Measurements from ENCODE around the gene PACRG. TPM values are rescaled to one million over a fixed set of nuclear protein-coding genes. Genes with fewer than 3 reads are reported as not detected.

Gene PACRG
- total and polyA plus RNA-seq, 2 of the 8 experiments (the other 6 are each of a cell fraction or from before 2014, with no cell fraction given) = 0.44 to 0.54 TPM

- Histone ChIP-seq H3K36me3 (ENCODE audit: control insufficient read depth in 2 of 4, insufficient read depth in 4 of 4, low read length in 3 of 4) (no peaks in the 10 kb centered on the region), H3K27ac (ENCODE audit: low read depth, low read length) (no peak overlapping the region), H3K4me1 (replicated peaks in 1 of 4; ENCODE audit: control insufficient read depth in 3 of 4, insufficient read depth in 4 of 4, low read length in 3 of 4) (peaks cover 0 to 3% (median 1%) of the 10 kb centered on the region in 4 experiments; a peak in 1 of 7 replicates), H2BK15ac (ENCODE audit: low read length) (no peak overlapping the region), H3K79me1 (ENCODE audit: low read depth, low read length) (no peaks in the 10 kb centered on the region), H3K4me3 (ENCODE audit: extremely low read depth in 1 of 4, insufficient read depth in 2 of 4, low read depth in 3 of 4, low read length in 4 of 4) (no peak overlapping the region), H2BK5ac (ENCODE audit: low read depth, low read length) (no peak overlapping the region), H3K79me2 (ENCODE audit: control insufficient read depth in 1 of 2, insufficient read depth in 2 of 2, low read length in 2 of 2) (no peaks in the 10 kb centered on the region), H3K9me3 (ENCODE audit: insufficient read depth in 2 of 2, low read depth in 1 of 2, low read length in 1 of 2) (no peaks in the 10 kb centered on the region), H3K4me2 (ENCODE audit: insufficient read depth in 1 of 2, low read depth in 2 of 2, low read length in 2 of 2) (no peak overlapping the region), H3K56ac (replicated peaks; ENCODE audit: insufficient read length, low read depth, low read length) (no peak overlapping the region), H4K8ac (ENCODE audit: extremely low read depth, insufficient read depth, low read length) (no peak overlapping the region), H3K18ac (ENCODE audit: extremely low read depth, low read length) (no peak overlapping the region), H3K23me2 (ENCODE audit: low read depth, low read length) (no peaks in the 10 kb centered on the region), H3K23ac (ENCODE audit: insufficient read length) (no peak overlapping the region), H4K91ac (replicated peaks; ENCODE audit: insufficient read length, low read length) (no peak overlapping the region), H3K14ac (ENCODE audit: insufficient read length) (no peak overlapping the region), H2AFZ (ENCODE audit: low read length) (no peak overlapping the region), H2BK20ac (ENCODE audit: low read length) (no peak overlapping the region), H3K27me3 (replicated peaks in 1 of 4; ENCODE audit: control insufficient read depth in 3 of 4, extremely low read depth in 1 of 4, insufficient read depth in 3 of 4, low read length in 3 of 4) (no peaks in the 10 kb centered on the region), H2BK120ac (replicated peaks; ENCODE audit: low read depth, low read length) (no peak overlapping the region), H3K9ac (replicated peaks in 1 of 4; ENCODE audit: extremely low read depth in 1 of 4, low read depth in 3 of 4, low read length in 3 of 4) (no peak overlapping the region), H4K5ac (ENCODE audit: insufficient read length, low read depth, low read length) (no peak overlapping the region), H4K20me1 (replicated peaks in 1 of 2; ENCODE audit: control insufficient read depth in 1 of 2, insufficient read depth in 2 of 2, low read length in 2 of 2) (no peaks in the 10 kb centered on the region), H2BK12ac (ENCODE audit: low read depth, low read length) (no peak overlapping the region), H3K4ac (replicated peaks; ENCODE audit: insufficient read length, low read depth, low read length) (no peak overlapping the region), H2AK5ac (ENCODE audit: low read depth, low read length) (no peak overlapping the region)
- FAIRE-seq = no peak
- WGBS, 2 experiments (ENCODE audit: extremely low coverage in 1 of 2, insufficient coverage in 1 of 2, insufficient read length in 1 of 2, insufficient replicate concordance in 2 of 2, low coverage in 1 of 2, low lambda C conversion rate in 2 of 2, missing lambda C conversion rate in 1 of 2) = 100% methylated on average over 2 of the region's 2 CpGs; no CpG with 5 or more reads in 1 of the 2 experiments
- CTCF ChIA-PET (ENCODE audit: partially characterized antibody) = interaction anchor here (0.9 kb wide), 1 partner anchor 17 kb away, joined by 3 read pairs; no protein-coding TSS in a partner anchor
- POLR2A ChIA-PET (ENCODE audit: partially characterized antibody) = no interaction called here
- TF ChIP-seq TBP (IDR thresholded peaks at IDR 0.05; ENCODE audit: low read depth, low read length) (no peak), E2F6 (IDR thresholded peaks at IDR 0.05) (no peak), SUZ12 (IDR thresholded peaks at IDR 0.05; ENCODE audit: low read length) (no peak), ASH2L (IDR thresholded peaks at IDR 0.05; ENCODE audit: low read length) (no peak), RNF2 (IDR thresholded peaks at IDR 0.05; ENCODE audit: borderline replicate concordance, low read depth, low read length, missing control alignments, poor library complexity, severe bottlenecking) (no peak), SAP30 (IDR thresholded peaks at IDR 0.05; ENCODE audit: insufficient read depth, insufficient replicate concordance, low read length) (no peak), JUN (IDR thresholded peaks at IDR 0.05; ENCODE audit: low read depth, low read length) (no peak), SRF (IDR thresholded peaks at IDR 0.05; ENCODE audit: low read depth, low read length) (no peak), NANOG (IDR thresholded peaks at IDR 0.05; ENCODE audit: insufficient read depth, low read depth, low read length, poor library complexity, severe bottlenecking) (no peak)
- DNase-seq (ENCODE audit: low read depth in 1 of 2, low spot score in 2 of 2) = no peak
These were observed 404.4 kb downstream of the PACRG start for GRCh38 chr6:163132050-163132750.
